SU-DHL-6 (cell line): Measurements from ENCODE around the gene WDR59.

Experiments
- CTCF ChIP-seq: fragments of 200-600 bp; sonication (generic); IDR thresholded peaks from one replicate; pipeline ENCODE4 v1.5.1; 2017; ENCODE audit warnings: antibody characterized with exemption, mild to moderate bottlenecking, low read length, moderate library complexity; ENCODE audit not compliant: insufficient read depth, poor library complexity, severe bottlenecking
- EZH2phosphoT487 ChIP-seq: fragments of 200-600 bp; sonication (generic), shearing (Covaris generic); conservative IDR thresholded peaks from 2 replicates; pipeline ENCODE4 v1.6.1; 2018; ENCODE audit warnings: mild to moderate bottlenecking, antibody characterized with exemption, low read length, moderate library complexity, mixed read lengths

- no peak for TF ChIP-seq EZH2phosphoT487
- TF ChIP-seq CTCF: no peak
Observed at GRCh38 chr16:74997042-74997491, 12.1 kb upstream of the WDR59 start.
